GM12878 (cell line): ENCODE data around the gene CNTN2.

ENCODE experiments used
- CBX3 ChIP-seq: fragments of 200-600 bp; sonication (generic); IDR thresholded peaks from 2 replicates; pipeline ENCODE4 v1.6.1; 2016; ENCODE audit warnings: low read depth, borderline replicate concordance
- CHD2 ChIP-seq: IDR thresholded peaks from 2 replicates; pipeline ENCODE4 v1.6.1; 2011; ENCODE audit warnings: low read depth, low read length, improper control_type of control experiment, borderline replicate concordance
- CTCF ChIP-seq, 3 experiments: IDR thresholded peaks in 2 of 3; conservative IDR thresholded peaks in 1 of 3; 2 replicates each; pipeline ENCODE4 v1.5.1; 2011; ENCODE audit warnings: low read depth in 3 of 3, low read length in 3 of 3, mild to moderate bottlenecking in 3 of 3, control low read depth in 2 of 3, moderate library complexity in 2 of 3, inconsistent platforms in 1 of 3, mixed read lengths in 1 of 3; ENCODE audit not compliant: control insufficient read depth in 2 of 3, insufficient read depth in 1 of 3; ENCODE audit errors: extremely low read depth in 1 of 3
- FOXM1 ChIP-seq: IDR thresholded peaks from 2 replicates; pipeline ENCODE4 v1.6.1; 2012; ENCODE audit warnings: low read depth, mild to moderate bottlenecking, inconsistent platforms, low read length, moderate library complexity
- MYC ChIP-seq: IDR thresholded peaks from 2 replicates; pipeline ENCODE4 v1.6.1; 2011; ENCODE audit warnings: mild to moderate bottlenecking, low read length, moderate library complexity, inconsistent platforms; ENCODE audit not compliant: insufficient read depth, insufficient replicate concordance, insufficient read length, severe bottlenecking
- NBN ChIP-seq: fragments of 450-650 bp; IDR thresholded peaks from 2 replicates; pipeline ENCODE4 v1.6.1; 2016
- PML ChIP-seq: IDR thresholded peaks from 2 replicates; pipeline ENCODE4 v1.6.1; 2012; ENCODE audit warnings: low read length, inconsistent platforms
- POLR2A ChIP-seq: IDR thresholded peaks from 2 replicates; pipeline ENCODE4 v1.6.1; 2011; ENCODE audit warnings: low read depth, mild to moderate bottlenecking, low read length
- RAD21 ChIP-seq: IDR thresholded peaks from 2 replicates; pipeline ENCODE4 v1.6.1; 2011; ENCODE audit warnings: mild to moderate bottlenecking, low read depth, low read length, moderate library complexity; ENCODE audit not compliant: insufficient read depth
- USF1 ChIP-seq: IDR thresholded peaks from 2 replicates; pipeline ENCODE4 v1.6.1; 2011; ENCODE audit warnings: borderline replicate concordance, low read depth, mild to moderate bottlenecking, moderate library complexity, mixed read lengths, low read length; ENCODE audit not compliant: insufficient read depth; ENCODE audit errors: extremely low read length

- no peak for TF ChIP-seq CBX3
- TF ChIP-seq PML: no peak
- no peak for TF ChIP-seq FOXM1
- TF ChIP-seq CHD2: no peak
- no peak for TF ChIP-seq RAD21
- no peak for TF ChIP-seq POLR2A
- TF ChIP-seq USF1: no peak
- no peak for TF ChIP-seq CTCF (IDR thresholded peaks at IDR 0.05 in 2 of 3, conservative IDR thresholded peaks at IDR 0.05 in 1 of 3; ENCODE audit: control insufficient read depth in 2 of 3, extremely low read depth in 1 of 3, insufficient read depth in 1 of 3, low read depth in 3 of 3, low read length in 3 of 3)
- TF ChIP-seq NBN: no peak
- TF ChIP-seq MYC: no peak
These were observed 28.0 kb downstream of the CNTN2 start for GRCh38 chr1:205071028-205071409.
